GM13977 (cell line): ENCODE results near the gene DNAJC1.

Experiments used
- DNase-seq: peaks from one replicate; pipeline ENCODE4 v3.0.0; 2012; ENCODE audit warnings: low spot score
- CTCF ChIP-seq: IDR thresholded peaks from 2 replicates; pipeline ENCODE4 v1.5.1; 2012; ENCODE audit warnings: mild to moderate bottlenecking, control low read depth; ENCODE audit not compliant: insufficient read depth; ENCODE audit errors: extremely low read depth, missing control alignments
- in situ Hi-C: fragments of 300-500 bp; cut with MboI; formaldehyde crosslinking; loops from one replicate; pipeline ENCODE4 v1.12.0; 2022; ENCODE audit warnings: low sequenced_read_pairs, low pct_unique_long_range_greater_than_20kb, mixed read lengths, inconsistent platforms; ENCODE audit not compliant: unreplicated experiment

Gene DNAJC1

GRCh38 chr10:21801609-21802008, 201.9 kb downstream of the DNAJC1 start:
- in situ Hi-C loops = no loop called here
- no peak for DNase-seq
- TF ChIP-seq CTCF = no peak

DNA sequence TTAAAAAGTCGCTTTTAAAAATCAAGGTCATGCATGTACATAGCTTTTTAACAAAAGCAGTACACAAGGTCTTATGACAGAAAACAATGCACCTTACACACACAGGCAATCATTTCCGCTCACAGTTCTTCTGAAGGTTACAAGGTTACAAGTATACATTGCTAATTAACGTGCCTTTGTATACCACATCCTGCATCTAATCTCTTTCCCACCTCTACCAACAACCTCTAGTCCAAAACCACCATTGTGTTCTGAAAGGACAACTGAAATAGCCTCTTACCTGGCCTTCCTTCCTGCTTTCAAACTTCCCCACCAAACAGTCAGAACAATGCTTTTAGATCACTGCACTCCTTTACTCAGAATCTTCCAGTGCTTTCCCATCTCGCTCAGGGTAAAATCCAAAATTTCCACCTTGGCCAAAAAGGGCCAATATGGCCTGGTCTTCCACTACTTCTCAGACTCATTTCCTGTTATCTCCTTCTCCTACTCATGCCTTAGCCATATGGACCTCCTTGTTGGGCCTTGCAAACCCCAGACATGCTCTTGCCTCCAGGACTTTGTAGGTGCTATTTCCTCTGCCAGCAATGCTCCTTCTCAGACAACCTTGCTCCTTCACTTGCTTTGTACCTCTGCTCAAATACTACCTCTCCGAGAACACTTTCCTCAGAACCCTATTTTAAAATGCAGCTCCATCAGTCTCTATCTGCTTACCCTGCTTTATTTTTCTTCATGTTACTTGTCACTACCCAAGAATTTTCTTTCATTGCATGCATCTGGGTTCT, 205.4 kb downstream of the DNAJC1 start:
- TF ChIP-seq CTCF = no peak
- DNase-seq = no peak
- in situ Hi-C loops = no loop called here

DNA sequence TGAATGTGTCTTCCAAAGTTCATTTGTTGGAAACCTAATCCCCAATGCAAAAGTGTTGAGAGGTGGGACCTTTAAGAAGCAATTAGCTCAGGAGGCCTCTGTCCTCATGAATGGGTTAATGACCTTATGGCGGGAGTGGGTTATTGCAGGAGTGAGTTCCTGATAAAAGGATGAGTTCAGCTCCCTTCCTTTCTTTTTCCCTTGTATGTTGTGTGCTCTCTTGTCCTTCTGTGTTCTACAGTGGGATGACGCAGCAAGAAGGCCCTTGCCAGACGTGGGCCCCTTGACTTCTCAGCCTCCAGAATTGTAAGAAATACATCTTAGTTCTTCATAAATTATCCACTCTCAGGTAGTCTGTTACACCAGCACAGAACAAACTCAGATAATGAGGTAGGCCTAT, 206.0 kb downstream of the DNAJC1 start:
- no peak for DNase-seq
- no peak for TF ChIP-seq CTCF
- in situ Hi-C loops = no loop called here

DNA sequence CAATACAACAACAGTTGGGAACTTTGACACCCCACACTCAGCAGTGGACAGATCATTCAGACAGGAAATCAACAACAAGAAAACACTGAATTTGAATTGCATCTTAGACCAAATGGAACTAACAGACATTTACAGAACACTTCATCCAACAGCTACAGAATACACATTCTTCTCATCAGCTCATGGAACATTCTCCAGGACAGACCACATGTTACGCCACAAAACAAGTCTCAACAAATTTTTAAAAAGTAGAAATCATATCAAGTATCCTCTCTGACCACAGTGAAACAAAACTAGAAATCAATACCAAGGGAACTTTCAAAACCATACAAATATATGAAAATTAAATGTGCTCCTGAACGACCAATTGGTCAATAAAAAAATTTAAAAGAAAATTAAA, 212.3 kb downstream of the DNAJC1 start:
- TF ChIP-seq CTCF = no peak
- in situ Hi-C loops = no loop called here
- DNase-seq = no peak

DNA sequence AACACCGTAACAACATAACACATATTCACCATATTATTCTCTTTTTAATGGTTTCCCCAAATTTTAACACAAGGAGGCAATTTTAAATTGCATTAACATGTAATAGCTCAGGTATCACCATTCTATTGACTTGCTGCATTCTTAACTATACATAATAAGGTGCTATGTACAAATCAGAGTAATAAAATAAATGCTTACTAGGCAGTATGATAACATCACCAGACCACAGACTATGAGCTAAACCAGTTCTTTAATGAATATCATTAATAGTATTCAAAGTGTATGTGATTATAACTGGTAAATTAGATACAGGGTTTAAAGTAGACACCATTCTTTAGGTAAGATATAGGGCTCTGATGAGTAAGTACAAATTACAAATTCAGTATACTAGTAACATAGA, 226.6 kb downstream of the DNAJC1 start:
- no peak for TF ChIP-seq CTCF
- in situ Hi-C loops = no loop called here
- DNase-seq = no peak

GRCh38 chr10:21771219-21771618, 232.3 kb downstream of the DNAJC1 start:
- in situ Hi-C loops = no loop called here
- DNase-seq = no peak
- TF ChIP-seq CTCF = no peak
